H9 (cell line): ENCODE measurements around the gene CEP112. TPM values are rescaled to one million over a fixed set of nuclear protein-coding genes. Genes with fewer than 3 reads are reported as not detected.

Source experiments
- DNase-seq: peaks from one replicate; pipeline ENCODE4 v3.0.0-alpha.2; 2017
- H2AFZ ChIP-seq: one replicate; pipeline ENCODE4 v1.6.1; 2013; ENCODE audit warnings: mild to moderate bottlenecking, low read length, control low read depth, moderate library complexity
- H2AK5ac ChIP-seq: 2 replicates; pipeline ENCODE4 v1.6.1; 2013; ENCODE audit warnings: low read length, control low read depth, mixed read lengths; ENCODE audit not compliant: insufficient read length
- H2BK120ac ChIP-seq: one replicate; pipeline ENCODE4 v1.6.1; 2013; ENCODE audit warnings: low read depth, mild to moderate bottlenecking, low read length, control low read depth, inconsistent platforms; ENCODE audit not compliant: poor library complexity, severe bottlenecking
- H2BK12ac ChIP-seq: 2 replicates; pipeline ENCODE4 v1.6.1; 2013; ENCODE audit warnings: low read length, control low read depth, mixed read lengths, low read depth; ENCODE audit not compliant: insufficient read length
- H2BK15ac ChIP-seq: 2 replicates; pipeline ENCODE4 v1.6.1; 2013; ENCODE audit warnings: low read depth, low read length, control low read depth
- H2BK20ac ChIP-seq: one replicate; pipeline ENCODE4 v1.6.1; 2013; ENCODE audit warnings: low read depth, mild to moderate bottlenecking, low read length, control low read depth, inconsistent platforms; ENCODE audit not compliant: poor library complexity, severe bottlenecking
- H2BK5ac ChIP-seq: 2 replicates; pipeline ENCODE4 v1.6.1; 2013; ENCODE audit warnings: low read length, control low read depth, mixed read lengths; ENCODE audit not compliant: insufficient read length
- H3K14ac ChIP-seq: 2 replicates; pipeline ENCODE4 v1.6.1; 2013; ENCODE audit warnings: low read length, control low read depth; ENCODE audit not compliant: insufficient read depth
- H3K18ac ChIP-seq: 2 replicates; pipeline ENCODE4 v1.6.1; 2013; ENCODE audit warnings: low read depth, mild to moderate bottlenecking, mixed read lengths, low read length, control low read depth; ENCODE audit not compliant: insufficient read length
- H3K23ac ChIP-seq: 2 replicates; pipeline ENCODE4 v1.6.1; 2013; ENCODE audit warnings: low read length, control low read depth, mixed read lengths, low read depth; ENCODE audit not compliant: insufficient read length
- H3K23me2 ChIP-seq: 2 replicates; pipeline ENCODE4 v1.6.1; 2013; ENCODE audit warnings: low read depth, mild to moderate bottlenecking, mixed read lengths, low read length, control low read depth; ENCODE audit not compliant: insufficient read length, poor library complexity, severe bottlenecking
- H3K27ac ChIP-seq: 2 replicates; pipeline ENCODE4 v1.5.1; 2013; ENCODE audit warnings: low read length, control low read depth, mixed read lengths, low read depth; ENCODE audit not compliant: insufficient read length
- H3K27me3 ChIP-seq: 2 replicates; pipeline ENCODE4 v1.6.1; 2013; ENCODE audit warnings: low read length, control low read depth, inconsistent platforms; ENCODE audit not compliant: insufficient read depth
- H3K4ac ChIP-seq: 2 replicates; pipeline ENCODE4 v1.6.1; 2013; ENCODE audit warnings: low read depth, mild to moderate bottlenecking, control low read depth, inconsistent platforms, low read length, moderate library complexity
- H3K4me1 ChIP-seq: 2 replicates; pipeline ENCODE4 v1.6.1; 2013; ENCODE audit warnings: low read length, control low read depth, inconsistent platforms; ENCODE audit not compliant: insufficient read depth
- H3K4me2 ChIP-seq: 2 replicates; pipeline ENCODE4 v1.6.1; 2013; ENCODE audit warnings: low read length, control low read depth, mixed read lengths; ENCODE audit not compliant: insufficient read length, insufficient read depth
- H3K56ac ChIP-seq: 2 replicates; pipeline ENCODE4 v1.6.1; 2013; ENCODE audit warnings: low read depth, mild to moderate bottlenecking, mixed read lengths, low read length, control low read depth; ENCODE audit not compliant: insufficient read length
- H3K79me1 ChIP-seq: 2 replicates; pipeline ENCODE4 v1.6.1; 2013; ENCODE audit warnings: low read depth, mild to moderate bottlenecking, moderate library complexity, low read length, control low read depth, inconsistent platforms; ENCODE audit not compliant: insufficient read depth, poor library complexity, severe bottlenecking
- H3K79me2 ChIP-seq: 2 replicates; pipeline ENCODE4 v1.6.1; 2013; ENCODE audit warnings: low read length, control low read depth, inconsistent platforms; ENCODE audit not compliant: insufficient read depth
- H3K9ac ChIP-seq: 2 replicates; pipeline ENCODE4 v1.6.1; 2013; ENCODE audit warnings: low read length, control low read depth, mixed read lengths; ENCODE audit not compliant: insufficient read length; ENCODE audit errors: extremely low read depth
- H3K9me3 ChIP-seq: one replicate; pipeline ENCODE4 v1.6.1; 2013; ENCODE audit warnings: low read depth, low read length, inconsistent platforms; ENCODE audit not compliant: control insufficient read depth
- H3T11ph ChIP-seq: one replicate; pipeline ENCODE4 v1.6.1; 2013; ENCODE audit warnings: mild to moderate bottlenecking, low read length, control low read depth, inconsistent platforms
- H4K20me1 ChIP-seq: one replicate; pipeline ENCODE4 v1.6.1; 2013; ENCODE audit not compliant: control insufficient read depth, insufficient read length, insufficient read depth
- H4K5ac ChIP-seq: 2 replicates; pipeline ENCODE4 v1.6.1; 2013; ENCODE audit warnings: low read depth, mild to moderate bottlenecking, mixed read lengths, low read length, control low read depth; ENCODE audit not compliant: insufficient read length
- H4K8ac ChIP-seq: replicated peaks from 2 replicates; pipeline ENCODE4 v1.6.1; 2013; ENCODE audit warnings: low read length, control low read depth, mixed read lengths, low read depth; ENCODE audit not compliant: insufficient read length
- H4K91ac ChIP-seq: 2 replicates; pipeline ENCODE4 v1.6.1; 2013; ENCODE audit warnings: low read depth, mild to moderate bottlenecking, moderate library complexity, mixed read lengths, low read length, control low read depth; ENCODE audit not compliant: insufficient read length
- H3K27ac Mint-ChIP-seq, 3 experiments: 2 replicates in 2 of 3; 3 replicates in 1 of 3; pipeline ENCODE4 v1.8.0; 2020 to 2021; ENCODE audit warnings: mixed read lengths in 3 of 3, mild to moderate bottlenecking in 1 of 3, moderate library complexity in 1 of 3
- H3K27me3 Mint-ChIP-seq: 2 replicates; pipeline ENCODE4 v1.8.0; 2021; ENCODE audit warnings: low read depth, mild to moderate bottlenecking, moderate library complexity, mixed read lengths
- H3K36me3 Mint-ChIP-seq, 3 experiments: 2 replicates in 2 of 3; 3 replicates in 1 of 3; pipeline ENCODE4 v1.8.0; 2020 to 2021; ENCODE audit warnings: low read depth in 3 of 3, mixed read lengths in 3 of 3; ENCODE audit not compliant: insufficient read depth in 1 of 3
- H3K4me1 Mint-ChIP-seq, 2 experiments: 2 replicates each; pipeline ENCODE4 v1.8.0; 2020; ENCODE audit warnings: mixed read lengths in 2 of 2
- H3K4me3 Mint-ChIP-seq, 2 experiments: 2 replicates in 1 of 2; 3 replicates in 1 of 2; pipeline ENCODE4 v1.8.0; 2020 to 2021; ENCODE audit warnings: mild to moderate bottlenecking in 2 of 2, mixed read lengths in 2 of 2, moderate library complexity in 1 of 2
- H3K9me3 Mint-ChIP-seq, 2 experiments: 2 replicates in 1 of 2; 3 replicates in 1 of 2; pipeline ENCODE4 v1.8.0; 2020; ENCODE audit warnings: mild to moderate bottlenecking in 2 of 2, mixed read lengths in 2 of 2, moderate library complexity in 1 of 2
- CTCF ChIP-seq: fragments of 200-600 bp; sonication (generic); conservative IDR thresholded peaks from 3 replicates; pipeline ENCODE4 v1.8.0; 2021; ENCODE audit warnings: antibody characterized with exemption, mild to moderate bottlenecking
- WGBS: extraction: QIAGEN DNeasy Blood & Tissue Kit; methylation state at CpG from one replicate; pipeline ENCODE4 v1.1.7; 2013; ENCODE audit warnings: missing lambda C conversion rate, low lambda C conversion rate, mixed read lengths; ENCODE audit not compliant: insufficient read length; ENCODE audit errors: extremely low coverage; 5-methylcytosine and 5-hydroxymethylcytosine counted together
- total RNA-seq: library from RNA; stranded (reverse); gene quantifications from 2 replicates; pipeline ENCODE4 v1.2.1, GENCODE V29; 2021

The CEP112 gene
- total RNA-seq, 1 experiment from 2014 or later: 5.4 TPM

- no peak for TF ChIP-seq CTCF
- Histone ChIP-seq H3K79me2 (no peaks in the 10 kb centered on the region), H3K9me3 (no peaks in the 10 kb centered on the region), H3K56ac (no peak overlapping the region), H3K4me2 (no peak overlapping the region), H3K14ac (no peak overlapping the region), H4K8ac (no peak overlapping the region), H2BK12ac (no peak overlapping the region), H4K5ac (no peak overlapping the region), H3T11ph (no peak overlapping the region), H2BK15ac (no peak overlapping the region; the same call in 1 of the 2 replicates), H3K9ac (no peak overlapping the region), H2BK120ac (no peak overlapping the region), H2AFZ (no peak overlapping the region), H4K20me1 (no peaks in the 10 kb centered on the region), H3K79me1 (no peaks in the 10 kb centered on the region), H3K27me3 (no peaks in the 10 kb centered on the region), H3K27ac (no peak overlapping the region), H3K18ac (no peak overlapping the region), H2AK5ac (no peak overlapping the region), H2BK5ac (no peak overlapping the region), H3K4me1 (no peaks in the 10 kb centered on the region; the same call in 1 of the 2 replicates), H2BK20ac (no peak overlapping the region), H3K23ac (no peak overlapping the region), H4K91ac (no peak overlapping the region), H3K4ac (no peak overlapping the region), H3K23me2 (no peaks in the 10 kb centered on the region)
- Mint-ChIP-seq H3K9me3 (no peaks in the 10 kb centered on the region; a peak in 1 of 5 replicates), H3K36me3 (no peaks in the 10 kb centered on the region), H3K4me3 (no peak overlapping the region), H3K4me1 (no peaks in the 10 kb centered on the region), H3K27ac (no peak overlapping the region), H3K27me3 (no peaks in the 10 kb centered on the region)
- WGBS: no CpG with 5 or more reads among the region's 5 CpGs
- no peak for DNase-seq
Observed at GRCh38 chr17:65892912-65893377, 299.0 kb downstream of the CEP112 start.
